Measurements from ENCODE around the gene TRIM14. TPM values are rescaled to one million over a fixed set of nuclear protein-coding genes. Genes with fewer than 3 reads are reported as not detected.

Gene TRIM14
- total and polyA plus RNA-seq, 4 donors = 2.5 to 8.1 (median 4.9) TPM

- DNase-seq (ENCODE audit: low read depth in 4 of 6, low spot score in 6 of 6) = no peak
- no peaks in the 10 kb centered on the region for H3K4me1 ChIP-seq (ENCODE audit: control insufficient read depth, insufficient read depth, low read length)
- H3K36me3 ChIP-seq (ENCODE audit: control insufficient read depth, insufficient read depth, low read length) = no peaks in the 10 kb centered on the region
- no peaks in the 10 kb centered on the region for H3K27me3 ChIP-seq (ENCODE audit: control insufficient read depth, insufficient read depth, low read length)
- H3K27ac ChIP-seq (ENCODE audit: low read depth, low read length) = no peak overlapping the region
- H3K4me3 ChIP-seq (ENCODE audit: low read depth, low read length) = no peak overlapping the region
- WGBS (ENCODE audit: insufficient coverage) = 88% methylated on average over 5 of the region's 6 CpGs
- H3K9me3 ChIP-seq (ENCODE audit: control insufficient read depth, insufficient read depth, low read length) = no peaks in the 10 kb centered on the region
Observed at GRCh38 chr9:98045234-98046179, 73.5 kb downstream of the TRIM14 start.

GRCh38 chr9:98043915-98044314 is 75.1 kb downstream of the TRIM14 start:
- H3K9me3 ChIP-seq (ENCODE audit: control insufficient read depth, insufficient read depth, low read length) = no peaks in the 10 kb centered on the region
- H3K4me3 ChIP-seq (ENCODE audit: low read depth, low read length) = no peak overlapping the region
- WGBS (ENCODE audit: insufficient coverage) = 100% methylated on average over 1 of the region's 5 CpGs
- no peaks in the 10 kb centered on the region for H3K36me3 ChIP-seq (ENCODE audit: control insufficient read depth, insufficient read depth, low read length)
- H3K4me1 ChIP-seq (ENCODE audit: control insufficient read depth, insufficient read depth, low read length) = no peaks in the 10 kb centered on the region
- no peak for DNase-seq (ENCODE audit: low read depth in 4 of 6, low spot score in 6 of 6)
- H3K27ac ChIP-seq (ENCODE audit: low read depth, low read length) = no peak overlapping the region
- H3K27me3 ChIP-seq (ENCODE audit: control insufficient read depth, insufficient read depth, low read length) = no peaks in the 10 kb centered on the region

GRCh38 chr9:98040212-98040611 is 78.8 kb downstream of the TRIM14 start:
- Histone ChIP-seq H3K4me1 (ENCODE audit: control insufficient read depth, insufficient read depth, low read length) (no peaks in the 10 kb centered on the region), H3K27me3 (ENCODE audit: control insufficient read depth, insufficient read depth, low read length) (no peaks in the 10 kb centered on the region), H3K9me3 (ENCODE audit: control insufficient read depth, insufficient read depth, low read length) (no peaks in the 10 kb centered on the region), H3K36me3 (ENCODE audit: control insufficient read depth, insufficient read depth, low read length) (no peaks in the 10 kb centered on the region), H3K4me3 (ENCODE audit: low read depth, low read length) (no peak overlapping the region), H3K27ac (ENCODE audit: low read depth, low read length) (no peak overlapping the region)
- 88% methylated on average over 6 of the region's 6 CpGs for WGBS (ENCODE audit: insufficient coverage)
- no peak for DNase-seq (ENCODE audit: low read depth in 4 of 6, low spot score in 6 of 6)

GRCh38 chr9:98039607-98040017 is 79.4 kb downstream of the TRIM14 start:
- 54% methylated on average over 8 of the region's 10 CpGs for WGBS (ENCODE audit: insufficient coverage)
- no peak for DNase-seq (ENCODE audit: low read depth in 4 of 6, low spot score in 6 of 6)

GRCh38 chr9:98038958-98039357 is 80.1 kb downstream of the TRIM14 start:
- 69% methylated on average over 7 of the region's 8 CpGs for WGBS (ENCODE audit: insufficient coverage)
- Histone ChIP-seq H3K27me3 (ENCODE audit: control insufficient read depth, insufficient read depth, low read length) (no peaks in the 10 kb centered on the region), H3K4me3 (ENCODE audit: low read depth, low read length) (no peak overlapping the region), H3K9me3 (ENCODE audit: control insufficient read depth, insufficient read depth, low read length) (no peaks in the 10 kb centered on the region), H3K27ac (ENCODE audit: low read depth, low read length) (no peak overlapping the region), H3K4me1 (ENCODE audit: control insufficient read depth, insufficient read depth, low read length) (peaks cover 4% of the 10 kb centered on the region), H3K36me3 (ENCODE audit: control insufficient read depth, insufficient read depth, low read length) (no peaks in the 10 kb centered on the region)
- no peak for DNase-seq (ENCODE audit: low read depth in 4 of 6, low spot score in 6 of 6)

More at GRCh38 chr9:98039607-98040017, 79.4 kb downstream of the TRIM14 start:
- Histone ChIP-seq H3K36me3 (ENCODE audit: control insufficient read depth, insufficient read depth, low read length) (no peaks in the 10 kb centered on the region), H3K9me3 (ENCODE audit: control insufficient read depth, insufficient read depth, low read length) (no peaks in the 10 kb centered on the region), H3K4me1 (ENCODE audit: control insufficient read depth, insufficient read depth, low read length) (peaks cover 2% of the 10 kb centered on the region), H3K27ac (ENCODE audit: low read depth, low read length) (no peak overlapping the region), H3K4me3 (ENCODE audit: low read depth, low read length) (no peak overlapping the region), H3K27me3 (ENCODE audit: control insufficient read depth, insufficient read depth, low read length) (no peaks in the 10 kb centered on the region)

- no peaks in the 10 kb centered on the region for H3K9me3 ChIP-seq (ENCODE audit: control insufficient read depth, insufficient read depth, low read length)
- H3K27ac ChIP-seq (ENCODE audit: low read depth, low read length) = no peak overlapping the region
- H3K27me3 ChIP-seq (ENCODE audit: control insufficient read depth, insufficient read depth, low read length) = no peaks in the 10 kb centered on the region
- no peaks in the 10 kb centered on the region for H3K36me3 ChIP-seq (ENCODE audit: control insufficient read depth, insufficient read depth, low read length)
- no peak for DNase-seq (ENCODE audit: low read depth in 4 of 6, low spot score in 6 of 6)
- H3K4me3 ChIP-seq (ENCODE audit: low read depth, low read length) = no peak overlapping the region
- H3K4me1 ChIP-seq (ENCODE audit: control insufficient read depth, insufficient read depth, low read length) = peaks cover 4% of the 10 kb centered on the region
Observed at GRCh38 chr9:98037357-98037756, 81.7 kb downstream of the TRIM14 start.

- H3K36me3 ChIP-seq (ENCODE audit: control insufficient read depth, insufficient read depth, low read length) = no peaks in the 10 kb centered on the region
- WGBS (ENCODE audit: insufficient coverage) = 17% methylated on average over 11 of the region's 20 CpGs
- peak; percentile 19 to 88 (median 57) for DNase-seq (ENCODE audit: low read depth in 4 of 6, low spot score in 6 of 6)
- H3K27me3 ChIP-seq (ENCODE audit: control insufficient read depth, insufficient read depth, low read length) = no peaks in the 10 kb centered on the region
- no peak overlapping the region for H3K27ac ChIP-seq (ENCODE audit: low read depth, low read length)
- no peak overlapping the region for H3K4me3 ChIP-seq (ENCODE audit: low read depth, low read length)
- peaks cover 4% of the 10 kb centered on the region for H3K4me1 ChIP-seq (ENCODE audit: control insufficient read depth, insufficient read depth, low read length)
- no peaks in the 10 kb centered on the region for H3K9me3 ChIP-seq (ENCODE audit: control insufficient read depth, insufficient read depth, low read length)
Observed at GRCh38 chr9:98034593-98035546, 84.2 kb downstream of the TRIM14 start.

GRCh38 chr9:98031935-98032334 is 87.1 kb downstream of the TRIM14 start:
- Histone ChIP-seq H3K9me3 (ENCODE audit: control insufficient read depth, insufficient read depth, low read length) (no peaks in the 10 kb centered on the region), H3K4me3 (ENCODE audit: low read depth, low read length) (no peak overlapping the region), H3K27me3 (ENCODE audit: control insufficient read depth, insufficient read depth, low read length) (no peaks in the 10 kb centered on the region), H3K4me1 (ENCODE audit: control insufficient read depth, insufficient read depth, low read length) (peaks cover 4% of the 10 kb centered on the region), H3K36me3 (ENCODE audit: control insufficient read depth, insufficient read depth, low read length) (no peaks in the 10 kb centered on the region), H3K27ac (ENCODE audit: low read depth, low read length) (no peak overlapping the region)
- no peak for DNase-seq (ENCODE audit: low read depth in 4 of 6, low spot score in 6 of 6)
- WGBS (ENCODE audit: insufficient coverage) = 100% methylated on average over 1 of the region's 1 CpG

GRCh38 chr9:98031169-98031568 is 87.9 kb downstream of the TRIM14 start:
- no peaks in the 10 kb centered on the region for H3K36me3 ChIP-seq (ENCODE audit: control insufficient read depth, insufficient read depth, low read length)
- no peak for DNase-seq (ENCODE audit: low read depth in 4 of 6, low spot score in 6 of 6)
- no peaks in the 10 kb centered on the region for H3K27me3 ChIP-seq (ENCODE audit: control insufficient read depth, insufficient read depth, low read length)
- no peak overlapping the region for H3K4me3 ChIP-seq (ENCODE audit: low read depth, low read length)
- H3K9me3 ChIP-seq (ENCODE audit: control insufficient read depth, insufficient read depth, low read length) = no peaks in the 10 kb centered on the region
- H3K27ac ChIP-seq (ENCODE audit: low read depth, low read length) = no peak overlapping the region
- peaks cover 4% of the 10 kb centered on the region for H3K4me1 ChIP-seq (ENCODE audit: control insufficient read depth, insufficient read depth, low read length)
